Prostate gland (tissue), 2 donors: Measurements from ENCODE around the gene SSTR3. TPM values are rescaled to one million over a fixed set of nuclear protein-coding genes. Genes with fewer than 3 reads are reported as not detected.

ENCODE experiments used
- DNase-seq: peaks from one replicate; pipeline ENCODE4 v3.0.0-alpha.2; 2019; ENCODE audit warnings: low spot score
- H3K27ac ChIP-seq, 2 donors: fragments of 200-600 bp; sonication (generic); 2 replicates each; pipeline ENCODE4 v1.5.1; 2017 to 2019
- H3K27me3 ChIP-seq: fragments of 200-600 bp; sonication (generic); replicated peaks from 2 replicates; pipeline ENCODE4 v1.5.1; 2019; ENCODE audit not compliant: insufficient read depth
- H3K36me3 ChIP-seq, 2 donors: fragments of 200-600 bp; sonication (generic); 1 replicate in 1 of 2; 2 replicates in 1 of 2; pipeline versions ENCODE4 v1.5.1 to v1.8.1; 2017 to 2019
- H3K4me1 ChIP-seq: fragments of 200-600 bp; sonication (generic); replicated peaks from 2 replicates; pipeline ENCODE4 v1.5.1; 2019
- H3K4me3 ChIP-seq, 2 donors: fragments of 200-600 bp; sonication (generic); 2 replicates each; pipeline ENCODE4 v1.5.1; 2017 to 2019
- H3K9me3 ChIP-seq: fragments of 200-600 bp; sonication (generic); 2 replicates; pipeline ENCODE4 v1.5.1; 2017
- CTCF ChIP-seq, 4 experiments: fragments of 200-600 bp in 2 of 4; fragments of 450-650 bp in 2 of 4; sonication (generic) in 2 of 4; IDR thresholded peaks; 1 replicate in 3 of 4; 2 replicates in 1 of 4; pipeline ENCODE4 v1.5.1; 2016 to 2019; ENCODE audit warnings: antibody characterized with exemption in 4 of 4, mild to moderate bottlenecking in 2 of 4, moderate library complexity in 2 of 4
- POLR2A ChIP-seq: fragments of 450-650 bp; IDR thresholded peaks from one replicate; pipeline ENCODE4 v1.6.1; 2016; ENCODE audit warnings: antibody characterized with exemption, mild to moderate bottlenecking
- POLR2AphosphoS5 ChIP-seq: sonication (generic); formaldehyde crosslinking; IDR thresholded peaks from one replicate; pipeline ENCODE4 v1.6.1; 2017; ENCODE audit warnings: antibody characterized with exemption
- WGBS: methylation state at CpG from one replicate; pipeline ENCODE4 v1.1.5; 2018; 5-methylcytosine and 5-hydroxymethylcytosine counted together
- intact Hi-C: fragments of 100-400 bp; cut with DNase I; formaldehyde crosslinking; loops from one replicate; pipeline ENCODE4 v1.14.2; 2022
- total RNA-seq, 2 donors: library from RNA; depleted of rRNA; stranded (reverse); fragments of >200 nt; gene quantifications; one replicate each; pipeline ENCODE4 v1.1.0, GENCODE V29; 2016

SSTR3 gene
- total RNA-seq, 2 donors from 2014 or later, result 46.4 TPM; not detected in 1

- Histone ChIP-seq H3K9me3 (no peaks in the 10 kb centered on the region), H3K4me1 (no peaks in the 10 kb centered on the region), H3K27me3 (no peaks in the 10 kb centered on the region), H3K27ac (no peak overlapping the region), H3K4me3 (no peak overlapping the region), H3K36me3 (no peaks in the 10 kb centered on the region)
- intact Hi-C loops, result no loop called here
- TF ChIP-seq CTCF (IDR thresholded peaks at IDR 0.05) (no peak), POLR2AphosphoS5 (no peak), POLR2A (no peak)
- 87% methylated on average over 18 of the region's 18 CpGs for WGBS
- DNase-seq, result no peak
Measured at GRCh38 chr22:37213218-37213855, 1.1 kb upstream of the SSTR3 start.

GRCh38 chr22:37211866-37212173 lies 457 bp downstream of the SSTR3 start:
- 81% methylated on average over 6 of the region's 6 CpGs for WGBS
- Histone ChIP-seq H3K27me3 (no peaks in the 10 kb centered on the region), H3K36me3 (no peaks in the 10 kb centered on the region), H3K27ac (no peak overlapping the region), H3K4me1 (no peaks in the 10 kb centered on the region), H3K9me3 (no peaks in the 10 kb centered on the region), H3K4me3 (no peak overlapping the region)
- intact Hi-C loops, result no loop called here
- TF ChIP-seq POLR2AphosphoS5 (no peak), POLR2A (no peak), CTCF (IDR thresholded peaks at IDR 0.05) (no peak)
- DNase-seq, result no peak

GRCh38 chr22:37211075-37211865 lies 1.0 kb downstream of the SSTR3 start:
- 68% methylated on average over 24 of the region's 24 CpGs for WGBS
- Histone ChIP-seq H3K36me3 (no peaks in the 10 kb centered on the region), H3K9me3 (no peaks in the 10 kb centered on the region), H3K27ac (no peak overlapping the region), H3K27me3 (no peaks in the 10 kb centered on the region), H3K4me1 (no peaks in the 10 kb centered on the region), H3K4me3 (no peak overlapping the region)
- TF ChIP-seq POLR2AphosphoS5 (no peak), CTCF (IDR thresholded peaks at IDR 0.05) (no peak), POLR2A (no peak)
- DNase-seq, result no peak
- intact Hi-C loops, result no loop called here

- no peaks in the 10 kb centered on the region for H3K4me1 ChIP-seq
- DNase-seq, result no peak
- TF ChIP-seq CTCF (IDR thresholded peaks at IDR 0.05) (no peak), POLR2A (no peak)
- WGBS, result 60% methylated on average over 15 of the region's 15 CpGs
- H3K36me3 ChIP-seq, result no peaks in the 10 kb centered on the region
- no peak overlapping the region for H3K27ac ChIP-seq
- no peaks in the 10 kb centered on the region for H3K27me3 ChIP-seq
- intact Hi-C loops, result no loop called here
- H3K4me3 ChIP-seq, result no peak overlapping the region
- no peaks in the 10 kb centered on the region for H3K9me3 ChIP-seq
Measured at GRCh38 chr22:37210041-37210803, 2.1 kb downstream of the SSTR3 start.
